Neural progenitor cell (in vitro differentiated cells): ENCODE measurements around the gene FMN1. TPM values are rescaled to one million over a fixed set of nuclear protein-coding genes. Genes with fewer than 3 reads are reported as not detected.

Experiments used
- DNase-seq: peaks from one replicate; pipeline ENCODE4 v3.0.0-alpha.2; 2016; ENCODE audit warnings: low spot score
- H2AFZ ChIP-seq: fragments of 200-600 bp; sonication (generic); replicated peaks from 2 replicates; pipeline ENCODE4 v1.6.1; 2016; ENCODE audit warnings: antibody characterized with exemption
- H3F3A ChIP-seq: fragments of 200-600 bp; sonication (generic); 2 replicates; pipeline ENCODE4 v1.6.1; 2016; ENCODE audit warnings: antibody characterized with exemption, low read depth
- H3K27ac ChIP-seq: fragments of 200-600 bp; sonication (generic); 2 replicates; pipeline ENCODE4 v1.5.1; 2016; ENCODE audit warnings: mild to moderate bottlenecking
- H3K27me3 ChIP-seq: fragments of 200-600 bp; sonication (generic); 2 replicates; pipeline ENCODE4 v1.6.1; 2016; ENCODE audit warnings: mild to moderate bottlenecking, moderate library complexity
- H3K36me3 ChIP-seq: fragments of 200-600 bp; sonication (generic); 2 replicates; pipeline ENCODE4 v1.5.1; 2016
- H3K4me1 ChIP-seq: fragments of 200-600 bp; sonication (generic); 2 replicates; pipeline ENCODE4 v1.6.1; 2016; ENCODE audit warnings: mixed run types
- H3K4me2 ChIP-seq: fragments of 200-600 bp; sonication (generic); 2 replicates; pipeline ENCODE4 v1.6.1; 2016
- H3K4me3 ChIP-seq: fragments of 200-600 bp; sonication (generic); 2 replicates; pipeline ENCODE4 v1.5.1; 2016
- H3K79me2 ChIP-seq: fragments of 200-600 bp; sonication (generic); 2 replicates; pipeline ENCODE4 v1.6.1; 2016; ENCODE audit warnings: low read depth
- H3K9ac ChIP-seq: fragments of 200-600 bp; sonication (generic); 2 replicates; pipeline ENCODE4 v1.6.1; 2016
- H3K9me3 ChIP-seq: fragments of 200-600 bp; sonication (generic); 2 replicates; pipeline ENCODE4 v1.5.1; 2016; ENCODE audit warnings: low read depth
- H4K20me1 ChIP-seq: fragments of 200-600 bp; sonication (generic); 2 replicates; pipeline ENCODE4 v1.6.1; 2016; ENCODE audit warnings: low read depth
- H3K27ac Mint-ChIP-seq: 3 replicates; pipeline ENCODE4 v1.8.0; 2021; ENCODE audit warnings: mixed read lengths
- H3K27me3 Mint-ChIP-seq: 2 replicates; pipeline ENCODE4 v1.8.0; 2022; ENCODE audit warnings: low read depth, mild to moderate bottlenecking, inconsistent platforms, moderate library complexity, mixed read lengths; ENCODE audit not compliant: insufficient read depth
- H3K36me3 Mint-ChIP-seq: 3 replicates; pipeline ENCODE4 v1.8.0; 2021; ENCODE audit warnings: mixed read lengths
- H3K4me1 Mint-ChIP-seq: 3 replicates; pipeline ENCODE4 v1.8.0; 2021; ENCODE audit warnings: mixed read lengths
- H3K4me3 Mint-ChIP-seq: 3 replicates; pipeline ENCODE4 v1.8.0; 2021; ENCODE audit warnings: mild to moderate bottlenecking, moderate library complexity, mixed read lengths
- H3K9me3 Mint-ChIP-seq: 3 replicates; pipeline ENCODE4 v1.8.0; 2020; ENCODE audit warnings: mixed read lengths
- EZH2 ChIP-seq: fragments of 200-600 bp; sonication (generic); IDR thresholded peaks from 2 replicates; pipeline ENCODE4 v1.6.1; 2017; ENCODE audit warnings: antibody characterized with exemption, mild to moderate bottlenecking, moderate library complexity
- EZH2phosphoT487 ChIP-seq: fragments of 200-600 bp; sonication (generic); IDR thresholded peaks from 2 replicates; pipeline ENCODE4 v1.6.1; 2017; ENCODE audit warnings: antibody characterized with exemption
- total RNA-seq: library from RNA; depleted of rRNA; stranded (reverse); fragments of >200 nt; gene quantifications from 2 replicates; pipeline ENCODE4 v1.2.3, GENCODE V29; 2015; ENCODE audit warnings: low replicate concordance
- TF ChIP-seq, protein P1 (sequence below): fragments of 200-600 bp; sonication (generic); IDR thresholded peaks from 2 replicates; pipeline ENCODE4 v1.5.1; 2017; ENCODE audit warnings: antibody characterized with exemption, mild to moderate bottlenecking

Gene FMN1
- total RNA-seq, 1 donor from 2014 or later: 5.7 TPM

DNA sequence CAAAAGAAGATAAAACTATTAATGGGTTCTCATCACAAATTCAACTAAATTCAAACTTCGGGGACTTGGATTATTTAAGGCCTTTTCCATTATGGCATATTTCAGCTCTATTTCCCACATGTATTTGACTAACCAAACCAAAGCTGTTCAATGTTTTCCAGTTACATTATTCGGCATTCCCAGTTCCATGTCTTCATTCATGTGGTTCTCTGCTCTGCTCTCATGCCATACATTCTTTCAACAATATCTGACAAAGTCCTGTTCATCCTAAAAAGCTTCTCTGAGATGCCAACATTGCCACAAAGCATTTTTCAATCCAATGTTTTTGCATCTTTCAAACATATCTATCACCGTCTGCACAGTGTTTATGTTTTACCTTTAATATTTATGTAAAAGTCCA, 335.3 kb downstream of the FMN1 start:
- H3K36me3 Mint-ChIP-seq: no peaks in the 10 kb centered on the region
- H3K4me2 ChIP-seq: no peak overlapping the region
- no peaks in the 10 kb centered on the region for H3K79me2 ChIP-seq
- H3K27ac ChIP-seq: no peak overlapping the region
- H3K27ac Mint-ChIP-seq: no peak overlapping the region
- no peak for DNase-seq
- peaks cover 18% of the 10 kb centered on the region for H3K4me1 ChIP-seq
- H3K27me3 ChIP-seq: no peaks in the 10 kb centered on the region
- H2AFZ ChIP-seq: no peak overlapping the region
- H3K27me3 Mint-ChIP-seq: peaks cover 6% of the 10 kb centered on the region
- H3K36me3 ChIP-seq: no peaks in the 10 kb centered on the region
- H3F3A ChIP-seq: peaks cover 3% of the 10 kb centered on the region
- no peaks in the 10 kb centered on the region for H4K20me1 ChIP-seq
- TF ChIP-seq, protein P1, sequence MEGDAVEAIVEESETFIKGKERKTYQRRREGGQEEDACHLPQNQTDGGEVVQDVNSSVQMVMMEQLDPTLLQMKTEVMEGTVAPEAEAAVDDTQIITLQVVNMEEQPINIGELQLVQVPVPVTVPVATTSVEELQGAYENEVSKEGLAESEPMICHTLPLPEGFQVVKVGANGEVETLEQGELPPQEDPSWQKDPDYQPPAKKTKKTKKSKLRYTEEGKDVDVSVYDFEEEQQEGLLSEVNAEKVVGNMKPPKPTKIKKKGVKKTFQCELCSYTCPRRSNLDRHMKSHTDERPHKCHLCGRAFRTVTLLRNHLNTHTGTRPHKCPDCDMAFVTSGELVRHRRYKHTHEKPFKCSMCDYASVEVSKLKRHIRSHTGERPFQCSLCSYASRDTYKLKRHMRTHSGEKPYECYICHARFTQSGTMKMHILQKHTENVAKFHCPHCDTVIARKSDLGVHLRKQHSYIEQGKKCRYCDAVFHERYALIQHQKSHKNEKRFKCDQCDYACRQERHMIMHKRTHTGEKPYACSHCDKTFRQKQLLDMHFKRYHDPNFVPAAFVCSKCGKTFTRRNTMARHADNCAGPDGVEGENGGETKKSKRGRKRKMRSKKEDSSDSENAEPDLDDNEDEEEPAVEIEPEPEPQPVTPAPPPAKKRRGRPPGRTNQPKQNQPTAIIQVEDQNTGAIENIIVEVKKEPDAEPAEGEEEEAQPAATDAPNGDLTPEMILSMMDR: no peak
- TF ChIP-seq EZH2: no peak
- no peak for TF ChIP-seq EZH2phosphoT487
- H3K4me1 Mint-ChIP-seq: peaks cover 40% of the 10 kb centered on the region
- H3K4me3 ChIP-seq: no peak overlapping the region
- H3K9me3 Mint-ChIP-seq: no peaks in the 10 kb centered on the region
- no peak overlapping the region for H3K4me3 Mint-ChIP-seq
- no peak overlapping the region for H3K9ac ChIP-seq
- no peaks in the 10 kb centered on the region for H3K9me3 ChIP-seq

DNA sequence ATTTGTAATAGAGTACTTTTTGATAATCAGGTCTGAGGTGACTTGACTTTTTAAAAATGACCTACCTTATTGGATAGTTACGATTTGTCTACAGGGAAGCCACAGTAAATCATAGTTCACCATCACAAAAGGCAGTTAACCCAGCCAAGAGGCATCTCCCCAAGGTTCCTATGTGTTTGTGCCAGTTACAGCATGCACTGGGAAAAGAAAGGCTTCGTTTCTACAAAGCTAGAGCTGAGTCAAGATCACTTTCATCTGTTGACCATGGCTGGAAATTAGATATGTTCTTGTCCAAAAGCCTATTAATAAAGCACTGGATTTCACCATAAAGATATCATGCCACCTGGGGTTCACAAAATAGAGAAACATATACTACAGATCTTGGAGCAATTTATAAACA, 336.8 kb downstream of the FMN1 start:
- TF ChIP-seq EZH2: no peak
- TF ChIP-seq EZH2phosphoT487: no peak
- TF ChIP-seq, protein P1: no peak

DNA sequence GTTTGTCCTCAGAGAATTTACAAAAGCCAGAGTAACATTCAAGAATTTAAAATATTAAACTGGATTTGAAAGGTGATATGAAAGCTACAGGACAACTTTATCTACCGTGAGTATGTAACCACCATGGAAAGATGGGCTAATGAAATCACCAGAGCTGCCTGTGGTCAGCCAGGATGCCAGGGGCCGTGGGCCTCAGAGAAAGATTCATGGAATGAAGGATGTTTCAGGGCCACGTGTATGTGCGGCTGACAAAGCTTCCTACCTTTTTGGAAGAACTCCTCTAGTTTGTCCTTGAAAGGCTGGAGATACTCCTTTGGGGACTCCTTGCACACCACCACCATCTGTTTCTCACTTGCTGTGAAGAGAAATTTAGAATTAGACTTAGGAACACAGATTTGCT, 337.8 kb downstream of the FMN1 start:
- Mint-ChIP-seq H3K4me1 (peaks cover 28% of the 10 kb centered on the region), H3K27me3 (peaks cover 6% of the 10 kb centered on the region), H3K4me3 (no peak overlapping the region), H3K36me3 (no peaks in the 10 kb centered on the region), H3K9me3 (no peaks in the 10 kb centered on the region), H3K27ac (no peak overlapping the region)
- Histone ChIP-seq H3K9ac (no peak overlapping the region), H3K4me2 (no peak overlapping the region), H2AFZ (no peak overlapping the region), H3K27ac (no peak overlapping the region), H3K4me3 (no peak overlapping the region), H3F3A (peaks cover under 1% of the 10 kb centered on the region), H3K36me3 (no peaks in the 10 kb centered on the region), H3K79me2 (no peaks in the 10 kb centered on the region), H4K20me1 (no peaks in the 10 kb centered on the region), H3K9me3 (no peaks in the 10 kb centered on the region), H3K4me1 (peaks cover 18% of the 10 kb centered on the region), H3K27me3 (no peaks in the 10 kb centered on the region)
- no peak for DNase-seq
- TF ChIP-seq EZH2: no peak
- TF ChIP-seq, protein P1: no peak
- no peak for TF ChIP-seq EZH2phosphoT487

More for the DNA sequence above, 336.8 kb downstream of the FMN1 start:
- Histone ChIP-seq H3K36me3 (no peaks in the 10 kb centered on the region), H3K27ac (no peak overlapping the region), H4K20me1 (no peaks in the 10 kb centered on the region), H3K4me3 (no peak overlapping the region), H3K4me1 (peaks cover 27% of the 10 kb centered on the region), H3K9ac (no peak overlapping the region), H3K79me2 (no peaks in the 10 kb centered on the region), H3K27me3 (no peaks in the 10 kb centered on the region), H2AFZ (no peak overlapping the region), H3K9me3 (no peaks in the 10 kb centered on the region), H3K4me2 (no peak overlapping the region), H3F3A (peaks cover 3% of the 10 kb centered on the region)
- H3K4me1 Mint-ChIP-seq: peaks cover 38% of the 10 kb centered on the region
- H3K4me3 Mint-ChIP-seq: no peak overlapping the region
- no peaks in the 10 kb centered on the region for H3K36me3 Mint-ChIP-seq
- no peaks in the 10 kb centered on the region for H3K9me3 Mint-ChIP-seq
- no peak overlapping the region for H3K27ac Mint-ChIP-seq
- DNase-seq: no peak
- H3K27me3 Mint-ChIP-seq: peaks cover 6% of the 10 kb centered on the region
